Activated CD4-positive, alpha-beta T cell treated with anti-CD3 and anti-CD28 coated beads, Interleukin-2, amount 50 U/mL, for 1 hour (primary cell): ENCODE measurements around the gene STAT3.
"Not testable (repeated sequence)": the region's sequence is repeated elsewhere in the genome, so short reads cannot be mapped to it uniquely, and the experiment has no call there.

Experiments
- DNase-seq: peaks from one replicate; pipeline ENCODE4 v3.0.0-alpha.2; 2020

The STAT3 gene

DNA sequence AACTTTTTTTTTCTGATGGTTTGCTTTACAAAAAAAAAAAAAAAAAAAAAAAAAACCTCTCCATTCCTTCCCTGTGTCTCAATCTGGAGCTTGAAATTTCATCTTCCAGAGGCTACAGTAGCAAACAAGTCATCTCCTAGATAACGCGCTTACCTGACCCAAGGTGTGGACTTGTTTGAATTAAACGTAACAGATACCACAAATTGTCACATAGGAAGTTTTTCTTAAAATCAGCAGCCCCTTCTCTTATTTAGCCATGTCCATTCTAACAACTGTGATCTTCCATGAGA, 114.0 kb downstream of the STAT3 start:
- DNase-seq = no peak

DNA sequence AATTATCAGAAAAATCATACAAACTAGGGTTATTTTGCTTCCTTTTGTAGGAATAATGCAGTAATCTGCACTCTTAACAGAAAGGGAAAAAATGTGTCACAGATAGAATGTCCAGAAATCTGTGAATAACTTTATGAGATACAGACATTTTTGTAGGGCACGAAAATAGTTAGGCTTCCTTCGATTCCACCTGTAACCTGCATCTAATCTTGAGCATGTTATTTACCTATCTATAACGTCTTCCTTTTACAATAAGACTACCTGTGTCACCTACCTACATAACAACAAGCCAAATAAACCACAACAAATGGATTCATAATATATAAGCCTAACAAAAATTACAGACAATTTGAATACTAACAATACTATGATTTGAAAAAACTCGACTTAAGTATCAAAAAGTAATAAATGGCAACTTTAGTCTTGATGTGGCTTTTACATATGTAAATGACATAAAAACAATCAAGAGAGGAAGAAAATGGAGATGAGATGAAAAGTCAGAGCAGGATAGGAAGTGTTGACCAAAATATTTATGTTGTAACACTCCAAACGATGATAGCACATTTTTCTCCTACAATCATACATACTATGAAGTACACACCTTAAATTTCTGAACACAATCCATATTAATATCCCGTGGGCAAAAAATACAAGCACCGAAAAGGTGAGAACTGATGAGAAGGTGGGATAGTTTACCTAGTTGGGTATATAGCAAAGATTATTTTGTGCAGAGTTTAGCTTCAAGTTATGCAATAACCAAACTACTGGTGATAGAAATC, 114.6 kb downstream of the STAT3 start:
- DNase-seq = no peak

DNA sequence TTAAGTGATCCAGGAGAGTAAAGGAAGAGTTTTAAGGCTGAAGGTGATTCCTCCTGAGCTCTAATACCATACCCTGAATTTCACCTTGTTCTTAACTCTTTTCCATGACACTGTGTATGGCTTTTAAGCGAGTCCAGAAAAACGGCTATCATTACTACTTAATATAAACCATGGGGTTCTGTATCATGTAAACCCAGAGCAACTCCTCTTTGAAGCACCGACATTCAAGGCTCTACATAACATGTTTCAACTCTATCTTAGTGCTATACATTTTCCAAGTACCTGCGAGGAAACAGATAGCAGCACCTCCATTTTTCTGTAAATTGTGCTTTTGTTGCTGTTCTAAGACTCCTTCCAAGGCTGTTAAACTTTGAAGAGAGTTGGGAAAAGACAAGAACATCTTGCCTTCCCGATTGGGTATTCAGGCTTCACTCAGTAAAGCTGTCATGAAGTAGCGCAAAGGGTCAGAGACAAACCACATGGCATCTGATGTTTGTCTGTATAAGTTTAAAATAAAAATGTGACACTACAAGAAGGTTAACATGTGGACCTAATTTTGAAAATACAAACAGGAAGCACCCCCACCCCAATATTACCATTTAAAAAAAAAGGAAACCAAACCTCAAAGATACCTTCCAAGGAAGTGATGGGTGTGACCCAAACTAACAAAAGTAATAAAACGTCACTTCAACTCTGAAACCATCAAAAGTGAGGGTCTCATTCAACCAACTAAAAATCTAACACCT, 115.9 kb downstream of the STAT3 start:
- DNase-seq = no peak

DNA sequence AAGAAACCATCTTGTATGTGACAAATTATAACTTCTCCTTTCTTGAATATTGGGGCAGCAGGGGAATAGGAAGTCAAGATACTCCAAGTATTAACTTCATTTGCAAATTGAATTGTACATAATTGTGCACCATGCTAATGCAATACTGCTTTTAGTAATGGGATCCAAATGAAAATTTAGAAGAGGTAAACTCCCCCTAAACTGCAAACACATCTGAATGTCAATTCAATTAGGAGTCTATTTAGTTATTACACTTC, 116.5 kb downstream of the STAT3 start:
- no peak for DNase-seq

DNA sequence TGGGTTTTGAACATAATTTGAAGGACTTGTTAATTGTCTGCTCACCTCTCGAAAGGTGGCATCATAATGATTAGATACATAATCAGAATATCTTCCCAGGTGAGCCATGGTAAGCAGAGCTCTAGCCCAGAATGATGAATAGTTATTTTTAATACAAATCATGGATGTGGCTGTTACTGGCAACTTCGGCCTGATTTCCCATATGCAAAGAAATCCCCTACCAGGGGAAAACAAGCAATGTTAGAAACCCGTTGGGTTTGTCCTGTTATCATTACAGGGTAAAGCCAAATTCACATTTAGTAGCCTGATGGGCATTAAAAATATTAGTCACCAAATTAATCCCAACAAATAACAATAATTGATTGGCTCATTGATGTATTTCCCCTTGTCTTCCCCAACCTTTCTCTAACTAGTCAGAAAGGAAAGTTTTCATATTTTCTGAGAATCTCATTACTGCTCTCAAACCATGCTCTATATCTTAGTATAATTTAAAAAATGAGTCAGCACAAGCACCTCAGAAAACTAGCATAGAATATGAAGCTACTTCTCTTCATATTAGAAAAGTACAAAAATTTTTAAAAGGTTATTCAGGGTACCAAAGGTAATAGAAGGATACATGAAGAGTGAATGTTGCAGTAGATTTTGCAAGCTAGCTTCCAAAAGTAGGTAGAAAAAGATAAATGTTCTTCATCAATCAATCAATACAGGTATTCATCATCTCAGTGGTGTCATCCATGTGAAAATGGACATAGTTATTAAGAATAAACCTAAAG, 117.0 kb downstream of the STAT3 start:
- no peak for DNase-seq

DNA sequence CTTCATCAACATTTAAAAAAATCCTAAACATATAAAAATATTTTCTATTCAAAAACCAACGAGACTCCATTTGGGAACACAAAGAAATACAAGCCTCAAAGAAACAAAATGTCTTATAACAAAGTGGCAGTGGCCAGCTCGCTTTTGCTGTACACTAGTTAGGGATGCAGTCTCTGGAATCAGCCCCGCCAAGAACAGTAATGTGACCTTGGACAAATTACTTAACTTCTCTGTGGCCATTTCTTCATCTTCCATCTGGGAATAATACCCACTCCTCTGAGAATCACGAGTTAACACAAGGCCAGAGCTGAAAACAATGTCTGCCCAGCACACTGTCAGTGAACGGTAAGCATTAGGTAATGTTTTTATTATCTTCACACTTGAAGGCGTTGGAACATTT, 117.6 kb downstream of the STAT3 start:
- DNase-seq = no peak

DNA sequence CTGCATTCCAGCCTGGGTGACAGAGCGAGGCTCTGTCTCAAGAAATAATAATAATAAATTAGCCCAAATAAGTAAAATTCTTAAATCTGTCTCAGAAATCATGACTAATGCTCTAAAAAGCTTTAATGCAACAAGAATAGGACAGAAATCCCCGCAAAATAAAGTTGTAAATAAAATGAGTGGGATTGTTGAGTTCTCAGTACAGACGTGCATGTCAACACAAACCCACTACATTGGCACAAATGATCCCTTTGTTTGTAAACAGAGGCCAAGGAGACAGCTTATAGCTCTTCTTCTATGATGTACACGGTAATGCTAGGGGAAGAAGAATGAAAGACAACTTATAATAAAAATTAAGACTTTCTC, 118.1 kb downstream of the STAT3 start:
- DNase-seq = no peak

DNA sequence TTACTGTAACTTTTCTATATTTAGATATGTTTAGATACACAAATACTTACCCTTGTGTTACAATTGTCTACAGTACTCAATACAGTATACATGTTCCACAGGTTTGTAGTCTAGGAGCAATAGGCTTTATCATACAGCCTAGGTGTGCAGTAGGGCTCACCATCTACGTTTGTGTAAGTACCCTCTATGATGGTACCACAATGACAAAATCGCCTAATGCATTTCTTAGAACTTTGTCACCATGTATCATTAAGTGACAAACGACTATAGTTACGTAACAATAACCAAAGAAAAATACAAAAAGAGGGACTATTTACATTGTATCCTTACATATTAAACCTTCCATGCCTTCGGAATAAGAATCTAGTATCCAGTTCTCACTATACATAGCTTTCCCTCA, 120.0 kb downstream of the STAT3 start:
- no peak for DNase-seq

DNA sequence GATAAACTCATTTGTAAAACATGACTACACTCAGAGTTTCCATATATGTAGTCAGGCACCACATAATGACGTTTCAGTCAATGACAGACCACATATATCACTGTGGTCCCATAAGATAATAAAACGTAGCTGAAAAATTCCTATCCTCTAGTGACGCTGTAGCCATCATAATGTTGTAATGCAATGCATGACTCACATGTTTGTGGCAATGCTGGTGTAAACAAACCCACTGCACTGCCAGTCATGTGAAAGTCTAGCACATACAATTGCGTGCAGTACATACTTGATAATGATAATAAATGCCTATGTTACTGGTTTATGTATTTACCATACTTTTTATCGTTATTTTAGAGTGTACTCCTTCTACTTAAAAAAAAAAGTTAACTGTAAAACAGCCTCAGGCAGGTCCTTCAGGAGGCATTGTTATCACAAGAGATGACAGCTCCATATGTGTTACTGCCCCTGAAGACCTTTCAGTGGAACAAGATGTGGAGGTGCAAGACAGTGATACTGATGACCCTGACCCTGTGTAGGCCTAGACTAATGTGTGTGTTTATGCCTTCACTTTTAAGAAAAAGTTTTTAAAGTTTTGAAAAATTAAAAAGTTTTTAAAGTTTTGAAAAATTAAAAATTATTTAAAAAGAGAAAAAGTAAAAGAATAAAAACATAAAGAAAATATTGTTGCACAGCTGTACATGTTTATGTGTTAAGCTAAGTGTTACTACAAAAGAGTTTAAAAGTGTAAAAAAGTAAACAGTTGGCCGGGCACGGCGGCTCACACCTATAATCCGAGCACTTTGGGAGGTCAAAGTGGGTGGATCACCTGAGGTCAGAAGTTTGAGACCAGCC, 121.1 kb downstream of the STAT3 start:
- DNase-seq = peak; percentile 44

DNA sequence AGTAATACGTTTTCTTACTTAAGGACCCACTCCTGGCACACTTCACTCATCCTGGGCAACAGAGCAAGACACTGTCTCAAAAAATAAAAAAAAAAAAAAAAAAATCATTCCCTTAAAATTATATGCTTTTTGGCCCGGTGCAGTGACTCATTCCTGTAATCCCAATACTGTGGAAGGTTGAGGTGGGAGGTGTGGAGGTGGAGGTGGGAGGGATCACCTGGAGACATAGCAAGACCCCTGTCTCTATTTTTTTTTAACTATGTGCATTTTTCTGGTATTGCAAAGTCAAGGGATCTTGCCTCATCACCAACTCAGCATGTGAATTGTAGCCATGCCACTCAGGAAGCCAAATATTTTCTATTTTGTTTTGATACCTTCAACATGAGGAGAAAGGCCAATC, 121.8 kb downstream of the STAT3 start:
- no peak for DNase-seq

DNA sequence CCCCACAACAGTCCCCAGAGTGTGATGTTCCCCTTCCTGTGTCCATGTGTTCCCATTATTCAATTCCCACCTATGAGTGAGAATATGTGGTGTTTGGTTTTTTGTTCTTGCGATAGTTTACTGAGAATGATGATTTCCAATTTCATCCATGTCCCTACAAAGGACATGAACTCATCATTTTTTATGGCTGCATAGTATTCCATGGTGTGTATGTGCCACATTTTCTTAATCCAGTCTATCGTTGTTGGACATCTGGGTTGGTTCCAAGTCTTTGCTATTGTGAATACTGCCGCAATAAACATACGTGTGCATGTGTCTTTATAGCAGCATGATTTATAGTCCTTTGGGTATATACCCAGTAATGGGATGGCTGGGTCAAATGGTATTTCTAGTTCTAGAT, 123.9 kb downstream of the STAT3 start:
- DNase-seq = not testable (repeated sequence)
